GM19438 (cell line): Measurements from ENCODE around the gene RBMS1.

Experiments used
- ATAC-seq: cut with Tn5 transposase; IDR thresholded peaks from one replicate; pipeline ENCODE4 v1.9.1; 2021; ENCODE audit warnings: low read depth; ENCODE audit not compliant: unreplicated experiment

The RBMS1 gene

DNA sequence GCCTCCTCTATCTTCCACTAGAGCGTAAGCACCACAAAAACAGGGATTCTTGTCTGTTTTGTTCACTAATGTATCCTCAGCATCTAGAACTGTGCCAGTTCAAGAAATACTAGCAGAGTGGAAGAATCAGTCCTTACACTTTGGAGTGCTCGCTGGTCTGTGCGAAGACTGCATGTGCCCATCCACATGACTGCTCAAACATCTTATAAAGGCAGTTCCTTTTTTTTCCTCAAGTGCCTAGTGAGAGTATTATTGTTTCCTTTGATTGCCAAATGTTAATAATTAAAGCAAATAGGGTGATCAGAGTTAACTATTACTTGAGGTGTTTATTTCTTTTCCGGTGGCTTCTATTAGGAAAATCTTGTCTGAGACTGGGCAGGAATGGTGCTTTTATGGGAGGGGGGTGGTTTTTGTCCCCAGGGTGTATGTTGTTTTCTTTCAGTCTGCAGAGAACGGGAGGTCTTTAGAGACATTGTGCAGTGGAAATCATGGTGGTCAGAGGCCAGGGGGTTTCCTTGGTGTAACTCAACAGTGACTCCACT, 247.9 kb downstream of the RBMS1 start:
- ATAC-seq, result no peak

DNA sequence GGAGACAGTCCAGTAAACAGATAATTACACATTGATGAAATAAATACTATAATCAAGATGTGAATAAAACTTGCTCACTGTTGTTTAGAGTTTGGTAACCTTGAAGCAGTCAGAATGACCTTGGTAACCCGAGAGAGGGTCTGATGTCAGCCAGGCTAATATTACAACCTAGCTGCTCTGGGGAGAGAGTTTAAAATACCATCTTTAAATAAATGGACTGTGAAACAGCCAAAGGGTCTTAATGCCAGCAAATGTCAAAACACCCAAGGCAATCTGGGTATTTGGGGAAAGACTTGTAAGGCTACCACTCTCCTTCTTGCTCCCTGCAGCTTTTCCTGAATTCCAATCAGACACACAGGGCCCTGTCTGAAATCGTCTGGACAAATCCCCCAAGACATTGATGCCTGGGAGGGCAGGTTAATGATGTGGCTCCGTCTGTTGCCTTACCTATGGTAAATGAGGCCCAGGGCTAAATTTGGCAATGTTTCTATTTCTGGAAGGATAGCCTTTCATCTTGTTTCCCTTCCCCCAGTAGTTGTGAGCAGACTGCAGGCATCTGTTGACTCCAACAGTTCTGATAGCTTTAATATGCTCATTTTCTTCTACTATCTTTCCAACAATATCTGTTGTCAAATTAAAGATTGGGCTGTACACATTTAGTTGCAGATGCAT, 250.6 kb downstream of the RBMS1 start:
- ATAC-seq, result no peak

DNA sequence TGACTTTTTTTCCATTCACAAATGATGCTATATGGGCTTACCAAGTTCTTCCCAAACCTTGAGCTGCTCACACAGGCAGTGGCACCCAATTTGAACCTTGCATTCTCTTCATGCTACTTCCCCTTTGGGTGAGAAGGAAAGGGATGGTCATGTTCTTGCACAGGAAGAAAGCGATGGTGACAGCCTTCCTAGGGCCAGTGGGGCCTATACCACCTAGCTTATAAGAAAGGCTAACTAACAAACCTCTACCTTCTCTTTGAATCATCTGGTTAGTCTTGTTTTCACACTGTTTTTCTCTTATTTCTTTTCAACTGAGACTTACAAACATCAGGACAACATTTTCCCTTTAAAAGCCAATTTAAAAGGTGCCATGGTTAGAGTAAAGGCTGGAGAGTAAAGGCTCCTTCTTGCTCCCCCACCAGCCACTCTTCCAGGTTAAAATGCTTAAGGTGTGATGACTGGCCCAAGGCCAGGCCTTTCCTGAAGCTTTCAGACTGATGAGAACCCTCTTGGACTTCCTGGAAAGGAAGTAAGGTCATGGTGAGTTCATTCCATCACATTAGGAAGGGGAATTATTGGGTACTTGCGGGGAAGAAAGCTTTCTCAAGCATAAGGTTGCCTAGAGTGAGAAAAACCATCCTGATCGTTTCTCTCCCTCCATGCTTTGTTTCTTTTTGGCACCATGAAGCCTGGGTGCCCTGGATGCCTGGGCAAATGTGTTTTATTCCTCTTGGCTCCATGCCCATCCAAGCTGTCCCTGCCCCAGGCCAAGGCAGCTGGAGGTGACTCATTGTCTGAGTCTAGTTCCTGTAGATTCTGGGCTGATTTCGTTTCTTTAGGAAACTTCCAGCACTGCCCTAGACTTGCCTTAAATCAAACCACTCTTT, 252.1 kb downstream of the RBMS1 start:
- ATAC-seq, result no peak

DNA sequence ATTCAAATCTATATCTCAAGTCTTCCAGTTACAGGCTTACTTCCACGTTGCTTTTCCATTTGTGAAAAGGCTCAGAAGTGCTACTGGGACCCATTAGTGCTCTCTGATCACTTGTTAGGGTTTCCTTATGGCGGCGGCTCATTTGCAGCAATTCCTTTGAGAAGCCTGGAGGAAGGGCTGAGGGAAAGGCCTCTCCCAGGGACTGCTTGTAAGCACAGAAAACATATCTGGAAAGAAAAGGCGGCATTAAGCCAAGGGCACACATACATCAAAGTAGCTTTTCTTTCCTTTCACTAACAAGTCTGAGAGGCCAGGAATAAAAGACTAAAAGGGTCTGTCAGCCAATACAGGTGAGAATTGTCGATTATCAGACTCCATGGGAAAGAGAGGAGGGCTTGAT, 254.2 kb downstream of the RBMS1 start:
- no peak for ATAC-seq

DNA sequence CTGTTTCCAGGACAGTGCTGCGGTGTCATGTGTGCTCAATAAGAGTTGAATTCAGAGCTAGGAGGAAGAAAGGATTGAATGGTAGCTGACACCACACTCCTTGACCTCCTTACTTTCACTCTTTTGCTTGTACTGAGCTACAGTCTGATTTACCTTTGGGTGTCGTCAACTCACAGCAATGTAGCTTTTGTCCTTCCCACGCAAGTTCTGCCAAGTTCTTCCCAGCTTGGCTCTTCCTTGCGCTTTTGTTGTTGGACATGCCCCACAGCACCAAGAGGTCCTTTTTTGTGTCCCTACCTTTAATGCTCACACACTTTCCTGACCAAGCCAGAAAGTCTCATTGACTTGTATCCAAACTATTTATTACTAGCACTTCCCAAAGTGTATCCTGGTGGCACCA, 255.2 kb downstream of the RBMS1 start:
- ATAC-seq, result no peak

DNA sequence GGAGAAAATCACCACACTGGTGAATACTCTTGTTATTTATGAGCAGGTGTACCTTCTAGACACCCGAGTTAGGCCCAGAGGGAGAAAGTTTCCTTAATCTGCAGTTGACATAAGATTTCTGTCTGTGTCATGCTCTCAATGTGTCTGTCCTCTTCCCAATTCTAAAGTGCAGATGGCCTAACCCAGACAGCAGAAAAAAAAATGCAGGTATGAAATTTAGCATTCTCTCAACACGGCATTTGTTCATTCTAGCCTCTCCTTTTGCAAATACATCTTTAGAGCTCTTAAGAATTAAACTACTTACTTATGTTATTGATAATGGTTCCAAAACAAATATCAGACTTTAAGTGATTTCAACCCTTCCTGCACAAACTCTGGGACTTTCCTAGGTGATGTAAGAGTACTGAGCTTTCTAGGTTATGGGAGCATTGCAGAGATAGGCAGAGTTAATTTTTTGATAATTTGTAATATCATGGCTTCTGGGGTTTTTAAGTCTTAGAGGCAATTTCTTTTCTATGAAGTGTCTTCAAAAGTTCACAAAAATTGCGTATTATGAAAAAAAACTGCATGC, 260.6 kb downstream of the RBMS1 start:
- no peak for ATAC-seq

DNA sequence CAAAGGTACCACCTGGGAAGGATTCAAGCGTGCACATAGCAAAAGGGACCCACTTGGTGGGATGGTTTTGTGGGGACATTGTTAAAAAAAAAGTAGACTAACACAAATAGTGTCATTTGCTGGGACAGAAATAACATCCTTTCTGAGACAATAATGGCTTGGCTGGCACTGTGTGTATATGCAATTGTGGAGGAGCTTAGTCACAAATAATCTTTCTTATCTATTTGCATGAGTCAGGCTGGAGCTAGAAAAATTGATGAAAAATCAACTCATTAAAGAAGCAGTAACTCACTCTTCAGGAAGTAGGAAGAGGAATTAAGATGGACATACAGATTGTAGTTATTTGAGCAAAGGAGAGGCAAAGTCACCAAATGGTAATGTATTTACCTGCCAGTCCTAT, 264.0 kb downstream of the RBMS1 start:
- ATAC-seq, result no peak

DNA sequence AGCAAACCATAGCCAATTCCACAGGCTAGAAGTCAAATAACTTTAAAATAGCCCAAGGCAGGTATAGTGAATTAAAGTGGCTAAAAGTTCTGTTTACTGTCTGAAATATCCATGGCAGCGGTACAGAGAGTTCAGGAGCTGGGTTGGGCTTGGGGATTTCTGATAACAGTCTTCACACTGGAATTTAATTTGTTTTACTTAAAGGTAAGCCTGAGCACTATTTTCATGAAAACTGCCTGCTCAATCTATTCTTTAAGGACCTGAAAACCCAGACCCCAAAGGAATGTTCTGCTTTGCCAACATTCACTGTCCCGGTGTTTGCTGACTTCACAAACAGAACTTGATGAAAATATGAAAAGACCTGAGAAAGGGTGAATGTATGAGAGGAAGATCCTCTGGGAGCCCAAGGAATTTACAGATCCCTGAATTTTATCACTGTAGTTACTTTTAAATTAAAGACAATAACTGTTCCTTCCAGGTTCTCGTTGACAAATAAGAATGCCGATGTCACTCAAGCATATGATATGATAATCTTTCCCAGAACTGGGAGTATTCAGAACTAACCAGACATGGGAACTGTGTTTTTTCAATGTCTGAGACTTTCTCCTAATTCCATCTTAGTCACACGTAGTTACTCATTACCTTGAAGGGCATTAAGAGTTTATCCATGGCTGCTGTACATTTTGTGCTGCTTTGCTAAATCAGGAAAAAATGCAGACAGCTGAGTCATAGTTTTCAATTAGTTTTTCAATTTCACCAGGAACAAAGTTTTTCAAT, 265.3 kb downstream of the RBMS1 start:
- no peak for ATAC-seq

DNA sequence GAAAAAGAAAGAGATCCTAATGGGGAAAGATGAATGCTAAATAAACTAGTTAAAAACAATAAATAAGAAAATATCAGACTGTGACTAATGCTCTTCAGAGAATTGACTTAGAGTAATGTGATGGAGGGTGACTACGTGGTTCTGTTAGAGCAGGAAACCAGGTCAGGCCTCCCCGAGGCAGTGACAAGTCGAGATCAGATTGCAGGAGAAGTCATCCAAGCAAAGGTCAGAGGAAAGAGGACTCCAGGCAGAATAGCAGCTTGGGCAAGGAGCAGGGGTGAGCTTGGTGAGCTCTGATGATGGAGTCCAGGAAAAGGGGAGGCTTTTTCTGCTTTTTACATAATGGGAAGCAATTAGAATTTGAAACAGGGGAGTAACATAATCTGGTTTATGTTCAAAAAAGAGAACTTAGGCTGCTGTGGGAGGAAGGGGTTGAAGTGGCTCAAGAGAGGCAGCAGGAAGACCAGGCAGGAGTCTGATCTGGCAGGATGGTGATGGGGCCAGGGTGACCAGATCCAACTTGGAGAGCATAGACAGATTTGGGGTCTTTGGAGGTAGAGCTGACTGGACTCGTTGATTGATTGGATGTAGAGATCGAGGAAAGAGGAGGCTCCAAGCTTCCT, 266.2 kb downstream of the RBMS1 start:
- no peak for ATAC-seq

DNA sequence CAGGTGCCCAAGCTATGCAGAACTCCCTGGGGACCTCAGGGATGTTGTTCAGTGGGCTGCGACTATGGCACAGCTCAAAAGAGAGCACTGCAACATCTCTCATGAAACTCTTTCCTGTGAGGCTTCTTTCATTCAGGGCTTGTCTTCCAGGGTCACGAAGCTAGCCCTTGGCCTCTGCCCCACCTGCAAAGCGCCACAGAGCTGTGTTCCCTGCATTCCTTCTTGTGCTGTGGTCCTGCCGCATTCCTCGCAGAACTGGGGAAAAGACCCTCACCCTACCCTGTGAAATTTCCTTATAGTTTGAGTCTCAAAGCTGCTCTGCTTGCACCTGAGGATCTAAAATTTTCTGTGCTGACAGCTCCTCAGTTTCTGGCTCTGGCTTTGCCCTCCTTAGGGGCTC, 267.2 kb downstream of the RBMS1 start:
- no peak for ATAC-seq

DNA sequence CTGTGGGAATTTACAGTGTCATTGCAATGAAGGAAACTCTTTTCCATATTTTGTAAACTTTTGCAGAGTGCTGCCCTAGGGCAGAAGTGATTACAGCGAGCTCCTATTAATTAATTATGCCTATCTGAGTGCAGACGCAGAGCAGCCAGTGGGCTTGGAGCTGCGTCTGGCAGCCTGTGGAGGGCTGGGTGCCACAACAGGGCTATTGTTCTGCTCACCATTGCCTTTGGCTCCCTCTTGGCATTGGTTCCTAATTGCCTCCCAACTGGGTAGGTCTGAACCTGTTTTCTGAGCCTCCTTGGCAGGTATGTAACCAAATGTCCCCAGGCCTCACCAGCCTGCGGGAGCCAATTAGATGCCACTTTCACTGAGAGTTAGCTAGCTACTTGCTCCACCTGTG, 267.9 kb downstream of the RBMS1 start:
- no peak for ATAC-seq

DNA sequence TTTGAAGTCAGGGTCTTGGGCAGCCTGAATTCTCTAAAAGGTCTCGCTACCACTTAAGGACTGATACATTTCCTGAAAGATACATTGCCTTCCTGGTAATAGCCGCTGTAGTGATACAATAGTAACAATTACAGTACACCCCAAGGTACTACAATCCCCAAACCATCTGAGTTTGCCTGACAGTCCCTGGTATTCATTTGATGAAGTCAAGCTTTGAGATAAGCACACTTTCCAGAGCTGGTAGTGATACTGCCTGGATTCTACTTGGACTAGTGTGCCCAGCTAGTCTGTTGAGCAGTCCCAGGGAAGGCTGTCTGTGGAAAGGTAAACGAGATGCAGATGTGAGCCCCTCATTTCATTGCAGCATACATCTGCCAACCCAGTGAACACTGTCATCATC, 269.1 kb downstream of the RBMS1 start:
- peak; percentile 15 for ATAC-seq

DNA sequence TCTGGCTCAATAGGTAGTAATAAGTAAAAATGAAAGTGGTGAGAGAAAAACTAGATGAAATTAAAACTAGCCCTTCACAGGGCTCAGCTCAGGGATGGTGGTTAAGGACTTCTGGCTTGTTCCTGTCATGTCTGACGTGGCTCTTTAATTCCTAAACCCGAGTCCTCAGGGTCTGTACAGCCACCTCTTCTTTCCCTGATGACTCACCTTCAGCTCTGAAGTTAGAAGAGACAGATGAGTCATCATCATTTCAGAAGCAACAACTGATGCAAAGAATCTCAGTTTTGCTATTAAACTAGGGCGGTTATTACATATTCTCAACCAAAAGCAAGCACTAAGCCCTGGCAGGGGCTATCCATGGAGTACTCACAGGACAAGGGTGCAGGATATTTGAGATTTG, 269.5 kb downstream of the RBMS1 start:
- peak; percentile 89 for ATAC-seq

DNA sequence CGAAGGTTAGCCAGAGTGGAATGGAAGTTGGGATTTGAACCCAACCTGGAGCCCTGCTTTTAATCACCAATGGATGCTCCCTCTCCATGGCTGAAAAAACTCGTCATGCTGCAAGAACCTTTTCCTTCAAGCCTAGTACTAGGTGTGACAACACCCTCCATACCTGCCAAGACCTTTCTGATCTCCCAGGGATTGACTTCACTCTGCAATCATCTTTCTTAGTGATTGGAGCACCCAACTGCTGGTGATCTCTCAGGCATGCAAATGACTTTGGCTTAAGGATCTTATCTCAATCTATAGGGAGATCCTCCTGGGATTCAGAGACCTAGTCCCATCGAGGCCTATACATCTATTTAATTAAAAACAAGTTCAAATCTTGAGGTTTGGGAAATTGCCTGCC, 270.0 kb downstream of the RBMS1 start:
- no peak for ATAC-seq

DNA sequence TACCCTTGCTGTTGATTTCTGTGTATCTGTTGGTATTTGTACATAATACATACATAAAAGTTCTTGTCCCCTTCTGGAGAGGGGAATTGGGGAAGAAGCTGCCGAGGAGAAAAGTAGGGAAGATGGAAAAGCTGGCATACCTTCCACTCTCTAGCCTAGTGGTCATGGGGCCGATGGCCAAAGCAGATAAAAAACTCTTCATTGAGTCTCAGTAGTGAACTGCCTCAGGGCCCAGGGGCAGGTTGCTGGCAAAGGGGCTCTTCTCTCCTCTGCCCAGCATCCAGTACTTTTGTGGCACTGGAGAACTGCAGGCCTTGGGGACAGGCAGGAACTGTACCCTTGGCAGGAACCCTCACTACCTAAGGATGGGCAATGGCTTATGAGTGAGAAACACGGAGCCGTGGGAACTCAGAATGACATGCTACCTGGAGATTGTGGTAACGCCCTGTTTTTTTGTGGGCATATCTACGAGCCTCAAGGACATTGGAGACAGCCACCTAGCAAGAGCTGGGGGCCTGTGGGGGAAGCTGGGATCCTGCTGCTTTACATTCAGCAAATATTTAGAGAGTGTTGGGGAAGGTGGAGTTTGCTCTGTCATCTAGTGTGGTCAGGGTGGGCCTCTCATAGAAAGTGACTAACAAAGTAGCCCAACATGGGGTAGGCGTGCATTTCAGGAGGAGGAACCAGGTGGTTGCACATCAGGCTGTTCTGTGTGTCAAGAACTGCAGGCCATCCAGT, 270.9 kb downstream of the RBMS1 start:
- no peak for ATAC-seq
